BLaER1 treated with 17β-estradiol and CSF1 and Interleukin-3, amounts not matched to agents 10 nM and 100 nM (cell line): ENCODE results near the gene CHRNA4.
A peak's percentile ranks its signal among the peaks of the same experiment; 100 is the strongest.

Experiments used
- H3K27ac ChIP-seq, 11 experiments: shearing (Covaris generic); formaldehyde crosslinking; 2 replicates each; pipeline ENCODE4 v1.8.1; 2022
- H3K27me3 ChIP-seq, 11 experiments: shearing (Covaris generic); formaldehyde crosslinking; 2 replicates each; pipeline ENCODE4 v1.8.1; 2022
- H3K36me3 ChIP-seq, 11 experiments: shearing (Covaris generic); formaldehyde crosslinking; 2 replicates each; pipeline ENCODE4 v1.8.1; 2022
- H3K4me1 ChIP-seq, 10 experiments: shearing (Covaris generic); formaldehyde crosslinking; 2 replicates each; pipeline ENCODE4 v1.8.1; 2022
- H3K4me2 ChIP-seq, 11 experiments: shearing (Covaris generic); formaldehyde crosslinking; 2 replicates each; pipeline ENCODE4 v1.8.1; 2022
- H3K4me3 ChIP-seq, 10 experiments: shearing (Covaris generic); formaldehyde crosslinking; 2 replicates each; pipeline ENCODE4 v1.8.1; 2022
- H3K9ac ChIP-seq, 11 experiments: shearing (Covaris generic); formaldehyde crosslinking; 2 replicates each; pipeline ENCODE4 v1.8.1; 2022
- H3K9me3 ChIP-seq, 11 experiments: shearing (Covaris generic); formaldehyde crosslinking; replicated peaks in 1 of 11; 2 replicates each; pipeline ENCODE4 v1.8.1; 2022
- H4K20me1 ChIP-seq, 11 experiments: shearing (Covaris generic); formaldehyde crosslinking; 2 replicates each; pipeline ENCODE4 v1.8.1; 2022
- Cebpa-rat ChIP-seq, 11 experiments: shearing (Covaris generic); IDR thresholded peaks; 2 replicates each; pipeline ENCODE4 v1.8.1; 2022

The CHRNA4 gene

GRCh38 chr20:63405102-63405730 is 44.1 kb upstream of the CHRNA4 start:
- H3K27me3 ChIP-seq, result peaks cover 9 to 30% (median 25%) of the 10 kb centered on the region in 11 experiments; a peak in 20 of 22 replicates
- no peak overlapping the region for H3K27ac ChIP-seq

GRCh38 chr20:63404129-63405085 is 43.3 kb upstream of the CHRNA4 start:
- H4K20me1 ChIP-seq, result peaks cover 0 to 82% (median 10%) of the 10 kb centered on the region in 11 experiments; a peak in 12 of 22 replicates
- H3K36me3 ChIP-seq, result no peaks in the 10 kb centered on the region
- H3K9me3 ChIP-seq, result no peaks in the 10 kb centered on the region
- no peak for TF ChIP-seq Cebpa-rat (IDR thresholded peaks at IDR 0.05)
- no peak overlapping the region for H3K9ac ChIP-seq
- H3K4me1 ChIP-seq, result peaks cover 0 to 27% (median 11%) of the 10 kb centered on the region in 10 experiments; a peak in 12 of 20 replicates
- no peak overlapping the region for H3K4me2 ChIP-seq
- H3K27me3 ChIP-seq, result peaks cover 9 to 38% (median 29%) of the 10 kb centered on the region in 11 experiments; a peak in 20 of 22 replicates
- no peak overlapping the region for H3K27ac ChIP-seq
- no peak overlapping the region for H3K4me3 ChIP-seq

More at GRCh38 chr20:63405102-63405730, 44.1 kb upstream of the CHRNA4 start:
- peaks cover 0 to 77% (median 10%) of the 10 kb centered on the region in 11 experiments; a peak in 12 of 22 replicates for H4K20me1 ChIP-seq
- peaks cover 0 to 27% (median 11%) of the 10 kb centered on the region in 10 experiments; a peak in 12 of 20 replicates for H3K4me1 ChIP-seq
- H3K36me3 ChIP-seq, result no peaks in the 10 kb centered on the region
- no peak for TF ChIP-seq Cebpa-rat (IDR thresholded peaks at IDR 0.05)
- H3K4me3 ChIP-seq, result no peak overlapping the region
- H3K9ac ChIP-seq, result no peak overlapping the region
- no peak overlapping the region for H3K4me2 ChIP-seq
- H3K9me3 ChIP-seq, result no peaks in the 10 kb centered on the region

- Histone ChIP-seq H3K9me3 (no peaks in the 10 kb centered on the region), H3K27me3 (peaks cover 9 to 46% (median 29%) of the 10 kb centered on the region in 11 experiments; a peak in 20 of 22 replicates), H3K9ac (no peak overlapping the region), H3K27ac (no peak overlapping the region), H4K20me1 (peaks cover 0 to 88% (median 10%) of the 10 kb centered on the region in 11 experiments; a peak in 12 of 22 replicates), H3K4me3 (no peak overlapping the region), H3K4me2 (peak overlapping the region in 4 of 11 experiments; percentile 15 to 52 (median 28); a peak in 5 of 22 replicates), H3K36me3 (no peaks in the 10 kb centered on the region), H3K4me1 (peaks cover 0 to 27% (median 11%) of the 10 kb centered on the region in 10 experiments; a peak in 12 of 20 replicates)
- no peak for TF ChIP-seq Cebpa-rat (IDR thresholded peaks at IDR 0.05)
These were observed 42.4 kb upstream of the CHRNA4 start for GRCh38 chr20:63403403-63404105.

- H3K4me1 ChIP-seq, result peaks cover 0 to 27% (median 11%) of the 10 kb centered on the region in 10 experiments; a peak in 12 of 20 replicates
- H3K27me3 ChIP-seq, result peaks cover 9 to 53% (median 30%) of the 10 kb centered on the region in 11 experiments; a peak in 20 of 22 replicates
- no peak overlapping the region for H3K9ac ChIP-seq
- H3K36me3 ChIP-seq, result no peaks in the 10 kb centered on the region
- no peak overlapping the region for H3K27ac ChIP-seq
- peaks cover 0 to 90% (median 10%) of the 10 kb centered on the region in 11 experiments; a peak in 12 of 22 replicates for H4K20me1 ChIP-seq
- peak overlapping the region in 7 of 11 experiments; percentile 15 to 52 (median 33); a peak in 11 of 22 replicates for H3K4me2 ChIP-seq
- H3K9me3 ChIP-seq, result no peaks in the 10 kb centered on the region
- TF ChIP-seq Cebpa-rat (IDR thresholded peaks at IDR 0.05), result no peak
- no peak overlapping the region for H3K4me3 ChIP-seq
These were observed 41.7 kb upstream of the CHRNA4 start for GRCh38 chr20:63402860-63403220.

- H3K4me3 ChIP-seq, result no peak overlapping the region
- H3K36me3 ChIP-seq, result no peaks in the 10 kb centered on the region
- H3K9ac ChIP-seq, result no peak overlapping the region
- peaks cover 9 to 58% (median 32%) of the 10 kb centered on the region in 11 experiments; a peak in 20 of 22 replicates for H3K27me3 ChIP-seq
- H4K20me1 ChIP-seq, result peaks cover 0 to 90% (median 10%) of the 10 kb centered on the region in 11 experiments; a peak in 12 of 22 replicates
- peaks cover 0 to 27% (median 11%) of the 10 kb centered on the region in 10 experiments; a peak in 12 of 20 replicates for H3K4me1 ChIP-seq
- peak overlapping the region in 7 of 11 experiments; percentile 15 to 52 (median 33); a peak in 11 of 22 replicates for H3K4me2 ChIP-seq
- no peak for TF ChIP-seq Cebpa-rat (IDR thresholded peaks at IDR 0.05)
- no peak overlapping the region for H3K27ac ChIP-seq
- H3K9me3 ChIP-seq, result no peaks in the 10 kb centered on the region
These were observed 41.2 kb upstream of the CHRNA4 start for GRCh38 chr20:63402181-63402859.

- H3K4me3 ChIP-seq, result no peak overlapping the region
- H3K9ac ChIP-seq, result no peak overlapping the region
- no peak overlapping the region for H3K27ac ChIP-seq
- H3K27me3 ChIP-seq, result peaks cover 9 to 66% (median 39%) of the 10 kb centered on the region in 11 experiments; a peak in 20 of 22 replicates
- no peak for TF ChIP-seq Cebpa-rat (IDR thresholded peaks at IDR 0.05)
- no peaks in the 10 kb centered on the region for H3K36me3 ChIP-seq
- H3K9me3 ChIP-seq, result no peaks in the 10 kb centered on the region
- H4K20me1 ChIP-seq, result peaks cover 0 to 89% (median 10%) of the 10 kb centered on the region in 11 experiments; a peak in 12 of 22 replicates
- H3K4me2 ChIP-seq, result no peak overlapping the region
- H3K4me1 ChIP-seq, result peaks cover 0 to 27% (median 11%) of the 10 kb centered on the region in 10 experiments; a peak in 12 of 20 replicates
These were observed 40.4 kb upstream of the CHRNA4 start for GRCh38 chr20:63401384-63402110.

- H4K20me1 ChIP-seq, result peaks cover 0 to 89% (median 10%) of the 10 kb centered on the region in 11 experiments; a peak in 11 of 22 replicates
- H3K4me2 ChIP-seq, result no peak overlapping the region
- H3K27me3 ChIP-seq, result peaks cover 12 to 75% (median 48%) of the 10 kb centered on the region in 11 experiments; a peak in 20 of 22 replicates
- TF ChIP-seq Cebpa-rat (IDR thresholded peaks at IDR 0.05), result no peak
- H3K4me1 ChIP-seq, result peaks cover 0 to 20% (median 11%) of the 10 kb centered on the region in 10 experiments; a peak in 12 of 20 replicates
- no peak overlapping the region for H3K4me3 ChIP-seq
- H3K27ac ChIP-seq, result no peak overlapping the region
- no peaks in the 10 kb centered on the region for H3K9me3 ChIP-seq
- no peak overlapping the region for H3K9ac ChIP-seq
- no peaks in the 10 kb centered on the region for H3K36me3 ChIP-seq
These were observed 39.5 kb upstream of the CHRNA4 start for GRCh38 chr20:63400486-63401210.
